ENCODE results near the gene MINAR1. TPM values are rescaled to one million over a fixed set of nuclear protein-coding genes. Genes with fewer than 3 reads are reported as not detected.

The MINAR1 gene
- total RNA-seq, 1 donor from 2014 or later: 0.05 TPM

- H3K4me3 ChIP-seq: no peak overlapping the region
Observed at GRCh38 chr15:79467865-79468586, 35.9 kb downstream of the MINAR1 start.

GRCh38 chr15:79472446-79472845, 40.3 kb downstream of the MINAR1 start:
- H3K9me3 ChIP-seq (replicated peaks): no peaks in the 10 kb centered on the region
- H3K27ac ChIP-seq (replicated peaks): no peak overlapping the region
- no peaks in the 10 kb centered on the region for H3K36me3 ChIP-seq
- intact Hi-C loops (cut with micrococcal nuclease): no loop called here
- H3K4me3 ChIP-seq: no peak overlapping the region
- no peak for TF ChIP-seq CTCF (IDR thresholded peaks at IDR 0.05; ENCODE audit: borderline replicate concordance)
- peaks cover 28% of the 10 kb centered on the region for H3K27me3 ChIP-seq (ENCODE audit: low read depth)
- H3K4me1 ChIP-seq: no peaks in the 10 kb centered on the region
- no peak for DNase-seq

More at GRCh38 chr15:79467865-79468586, 35.9 kb downstream of the MINAR1 start:
- Histone ChIP-seq H3K9me3 (replicated peaks) (no peaks in the 10 kb centered on the region), H3K4me1 (no peaks in the 10 kb centered on the region), H3K27ac (replicated peaks) (no peak overlapping the region), H3K36me3 (no peaks in the 10 kb centered on the region), H3K27me3 (ENCODE audit: low read depth) (peaks cover 24% of the 10 kb centered on the region)
- DNase-seq: no peak
- no peak for TF ChIP-seq CTCF (IDR thresholded peaks at IDR 0.05; ENCODE audit: borderline replicate concordance)
- intact Hi-C loops (cut with micrococcal nuclease): no loop called here

DNA sequence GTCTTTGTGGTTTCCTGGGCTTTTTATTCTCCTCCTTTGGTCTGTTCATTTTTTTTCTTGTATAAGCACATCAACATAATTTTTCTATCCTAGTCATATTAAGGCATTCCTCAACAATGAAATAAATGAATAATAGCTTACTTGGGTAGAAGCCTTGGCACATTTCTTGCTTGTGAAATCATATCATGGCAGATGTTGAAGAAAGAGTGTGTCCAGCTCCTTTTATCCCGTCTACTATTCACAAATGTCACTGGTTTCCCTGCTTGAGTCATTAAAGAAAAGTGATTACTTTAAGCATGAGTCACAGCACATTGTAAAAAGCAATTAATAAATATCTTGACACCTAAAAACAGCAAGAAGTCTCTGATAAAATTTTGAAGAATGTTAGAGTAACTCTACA, 42.1 kb downstream of the MINAR1 start:
- H3K27me3 ChIP-seq (ENCODE audit: low read depth): peaks cover 24% of the 10 kb centered on the region
- H3K4me3 ChIP-seq: no peak overlapping the region
- intact Hi-C loops (cut with micrococcal nuclease): no loop called here
- H3K9me3 ChIP-seq (replicated peaks): no peaks in the 10 kb centered on the region
- TF ChIP-seq CTCF (IDR thresholded peaks at IDR 0.05; ENCODE audit: borderline replicate concordance): no peak
- no peak overlapping the region for H3K27ac ChIP-seq (replicated peaks)
- H3K36me3 ChIP-seq: no peaks in the 10 kb centered on the region
- H3K4me1 ChIP-seq: no peaks in the 10 kb centered on the region
- DNase-seq: no peak

- DNase-seq: no peak
- no peaks in the 10 kb centered on the region for H3K9me3 ChIP-seq (replicated peaks)
- H3K4me3 ChIP-seq: no peak overlapping the region
- intact Hi-C loops (cut with micrococcal nuclease): no loop called here
- TF ChIP-seq CTCF (IDR thresholded peaks at IDR 0.05; ENCODE audit: borderline replicate concordance): no peak
- H3K36me3 ChIP-seq: no peaks in the 10 kb centered on the region
- H3K27ac ChIP-seq (replicated peaks): no peak overlapping the region
- no peaks in the 10 kb centered on the region for H3K4me1 ChIP-seq
- H3K27me3 ChIP-seq (ENCODE audit: low read depth): peaks cover 21% of the 10 kb centered on the region
Observed at GRCh38 chr15:79475306-79475705, 43.2 kb downstream of the MINAR1 start.

- Histone ChIP-seq H3K4me1 (no peaks in the 10 kb centered on the region), H3K4me3 (no peak overlapping the region), H3K36me3 (no peaks in the 10 kb centered on the region), H3K27me3 (ENCODE audit: low read depth) (peaks cover 13% of the 10 kb centered on the region), H3K9me3 (replicated peaks) (no peaks in the 10 kb centered on the region), H3K27ac (replicated peaks) (no peak overlapping the region)
- no peak for DNase-seq
- TF ChIP-seq CTCF (IDR thresholded peaks at IDR 0.05; ENCODE audit: borderline replicate concordance): no peak
- intact Hi-C loops (cut with micrococcal nuclease): no loop called here
Observed at GRCh38 chr15:79478108-79478507, 46.0 kb downstream of the MINAR1 start.

Data from left ventricle myocardium inferior (tissue), 1 donor.